ENCODE results near the gene TBL1Y. TPM values are rescaled to one million over a fixed set of nuclear protein-coding genes. Genes with fewer than 3 reads are reported as not detected.

Gene TBL1Y
- total and polyA plus RNA-seq, 12 donors, result 0.09 TPM; not detected in 11

GRCh38 chrY:7099742-7100141, 189.2 kb downstream of the TBL1Y start:
- no peak for ATAC-seq
- 74 to 84% methylated on average over 3 of the region's 3 CpGs for WGBS, 2 donors
- intact Hi-C loops (cut with DNase I), result no loop called here
- no peak overlapping the region for H3K27ac ChIP-seq
- no peaks in the 10 kb centered on the region for H3K36me3 ChIP-seq
- no peaks in the 10 kb centered on the region for H3K27me3 ChIP-seq
- H3K4me1 ChIP-seq, result no peaks in the 10 kb centered on the region
- no peak for DNase-seq
- no peak overlapping the region for H3K4me3 ChIP-seq
- no peaks in the 10 kb centered on the region for H3K9me3 ChIP-seq
- no peak for TF ChIP-seq CTCF (IDR thresholded peaks at IDR 0.05)

- no peak overlapping the region for H3K27ac ChIP-seq
- H3K36me3 ChIP-seq, result no peaks in the 10 kb centered on the region
- H3K4me3 ChIP-seq, result no peak overlapping the region
- no peak for TF ChIP-seq CTCF (IDR thresholded peaks at IDR 0.05)
- H3K4me1 ChIP-seq, result no peaks in the 10 kb centered on the region
- WGBS, 2 donors, result 93 to 100% methylated on average over 1 of the region's 1 CpG
- H3K27me3 ChIP-seq, result no peaks in the 10 kb centered on the region
- no peaks in the 10 kb centered on the region for H3K9me3 ChIP-seq
- intact Hi-C loops (cut with DNase I), result no loop called here
- DNase-seq, result no peak
- ATAC-seq, result no peak
These were observed 192.2 kb downstream of the TBL1Y start for GRCh38 chrY:7102680-7103079.

GRCh38 chrY:7107179-7107578, 196.7 kb downstream of the TBL1Y start:
- no peak for ATAC-seq
- Histone ChIP-seq H3K27ac (no peak overlapping the region), H3K36me3 (no peaks in the 10 kb centered on the region), H3K27me3 (no peaks in the 10 kb centered on the region), H3K9me3 (no peaks in the 10 kb centered on the region), H3K4me1 (no peaks in the 10 kb centered on the region), H3K4me3 (no peak overlapping the region)
- TF ChIP-seq CTCF (IDR thresholded peaks at IDR 0.05), result no peak
- no peak for DNase-seq
- WGBS, 2 donors, result 94 to 97% methylated on average over 6 of the region's 6 CpGs
- intact Hi-C loops (cut with DNase I), result no loop called here

- no peak overlapping the region for H3K4me3 ChIP-seq
- DNase-seq, result no peak
- no peaks in the 10 kb centered on the region for H3K4me1 ChIP-seq
- no peak for ATAC-seq
- 62 to 64% methylated on average over 3 of the region's 3 CpGs for WGBS, 2 donors
- H3K27ac ChIP-seq, result no peak overlapping the region
- H3K36me3 ChIP-seq, result no peaks in the 10 kb centered on the region
- H3K27me3 ChIP-seq, result no peaks in the 10 kb centered on the region
- no peaks in the 10 kb centered on the region for H3K9me3 ChIP-seq
- intact Hi-C loops (cut with DNase I), result no loop called here
- no peak for TF ChIP-seq CTCF (IDR thresholded peaks at IDR 0.05)
These were observed 199.6 kb downstream of the TBL1Y start for GRCh38 chrY:7110086-7110485.

GRCh38 chrY:7115871-7116270, 205.4 kb downstream of the TBL1Y start:
- no peak for DNase-seq
- ATAC-seq, result no peak
- Histone ChIP-seq H3K27ac (no peak overlapping the region), H3K9me3 (no peaks in the 10 kb centered on the region), H3K27me3 (no peaks in the 10 kb centered on the region), H3K36me3 (no peaks in the 10 kb centered on the region), H3K4me1 (no peaks in the 10 kb centered on the region), H3K4me3 (no peak overlapping the region)
- no peak for TF ChIP-seq CTCF (IDR thresholded peaks at IDR 0.05)
- intact Hi-C loops (cut with DNase I), result no loop called here
- 84 to 92% methylated on average over 5 of the region's 5 CpGs for WGBS, 2 donors
